ENCODE results near the gene ZNF44.
A peak's percentile ranks its signal among the peaks of the same experiment; 100 is the strongest.
"Not testable (repeated sequence)": the region's sequence is repeated elsewhere in the genome, so short reads cannot be mapped to it uniquely, and the experiment has no call there.

Gene ZNF44

DNA sequence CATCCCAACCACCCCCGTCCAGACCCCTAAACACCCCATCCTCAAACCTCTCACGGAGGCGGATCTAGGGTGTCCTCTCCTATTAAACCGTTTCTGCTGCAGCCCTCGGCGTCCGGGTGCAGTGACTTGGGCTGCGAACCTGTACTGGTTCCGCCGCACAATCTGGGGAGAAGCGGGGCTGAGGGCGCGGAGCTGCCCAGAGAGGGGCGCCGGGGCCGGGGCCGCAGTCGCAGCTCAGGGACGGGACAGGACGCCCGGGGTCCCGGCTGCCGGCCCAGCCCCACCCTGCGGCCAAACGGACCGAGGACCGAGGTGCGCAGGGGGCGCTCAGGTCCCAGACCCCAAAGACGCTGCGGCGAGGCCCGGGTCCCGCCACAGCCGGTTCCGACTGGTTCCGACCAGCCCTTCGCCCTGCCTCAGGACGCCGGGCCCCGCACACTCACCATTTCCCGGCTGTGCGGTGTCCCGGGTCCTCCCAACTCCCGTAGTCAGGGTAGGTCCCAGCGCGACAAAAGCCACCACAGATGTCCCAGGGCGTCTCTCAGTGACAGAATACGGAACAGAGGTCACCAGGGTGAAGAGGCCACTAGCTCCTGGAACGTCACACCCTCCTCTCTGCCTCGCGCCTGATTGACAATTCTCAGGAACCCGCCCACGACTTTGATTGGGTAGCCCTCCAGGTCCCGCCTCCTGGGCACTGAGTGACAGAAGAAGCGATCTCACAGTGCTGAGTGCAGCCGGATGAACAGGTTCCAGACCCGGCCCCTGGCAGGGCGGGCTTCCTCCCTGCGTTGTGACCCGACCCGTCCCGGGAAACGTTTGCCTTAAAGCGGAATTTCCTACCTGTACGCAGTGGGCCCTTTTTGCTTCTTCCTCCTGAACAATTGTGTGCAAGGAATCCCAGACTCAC, at the start of gene ZNF44:
ZNF44 (minus strand) TSS at position 635 of the 910 bp plus-strand sequence; CDS start at position 446, 189 bp downstream.
- Mint-ChIP-seq H3K27ac (peak within 1 kb of the TSS; percentile 95), H3K27me3 (no peaks in the 10 kb centered on the region), H3K4me3 (peak within 1 kb of the TSS; percentile 98), H3K4me1 (peaks cover 47% of the 10 kb centered on the region), H3K9me3 (no peaks in the 10 kb centered on the region), H3K36me3 (ENCODE audit: low read depth) (peaks cover 11% of the 10 kb centered on the region)
- peak; percentile 95 for DNase-seq
- peak; percentile 99 for ATAC-seq

DNA sequence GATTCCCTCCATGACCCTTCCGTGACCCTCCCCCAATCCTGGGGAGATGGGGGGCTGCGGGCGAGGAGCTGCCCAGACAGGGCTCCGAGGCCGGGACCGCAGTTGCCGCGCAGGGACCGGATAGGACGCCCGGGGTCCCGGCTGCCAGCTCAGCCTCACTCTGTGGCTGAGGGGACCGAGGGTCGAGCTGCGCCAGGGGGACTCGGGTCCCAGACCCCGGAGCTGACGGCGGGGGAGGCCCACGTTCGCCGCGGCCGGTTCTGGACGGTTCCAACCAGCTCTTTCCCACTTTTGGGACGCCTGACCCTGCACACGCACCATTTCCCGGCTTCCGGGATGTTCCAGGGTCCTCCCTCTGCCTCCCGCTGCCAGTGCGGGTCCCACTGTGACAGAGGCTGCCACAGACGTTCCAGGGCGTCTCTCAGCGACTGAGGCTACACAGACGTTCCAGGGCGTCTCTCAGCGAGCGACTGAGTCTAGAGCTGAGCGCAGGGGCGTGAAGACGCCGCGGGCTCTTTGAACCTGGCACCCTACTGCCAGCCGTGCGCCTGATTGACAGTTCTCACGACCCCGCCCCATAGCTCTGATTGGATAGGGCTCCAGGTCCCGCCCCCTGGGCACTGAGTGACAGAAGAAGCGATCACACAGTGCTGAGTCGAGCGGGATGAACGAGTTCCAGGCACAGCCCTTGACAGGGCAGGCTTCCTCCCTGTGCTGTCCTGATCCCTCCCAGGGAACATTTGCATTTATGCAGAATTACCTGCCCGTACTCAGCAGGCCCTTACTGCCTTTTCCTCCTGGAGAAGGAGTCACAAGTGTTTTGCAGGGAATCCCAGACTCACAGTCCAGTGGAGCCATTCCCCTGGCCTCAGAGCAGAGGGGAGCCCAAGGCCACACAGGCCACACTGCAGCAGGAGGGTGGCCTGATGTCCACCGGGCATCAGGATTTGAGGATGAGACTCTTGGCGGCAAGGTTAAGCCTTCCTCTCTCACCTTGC, 38.8 kb upstream of the ZNF44 start, which contains the start of gene ZNF563:
ZNF563 (minus strand) TSS at position 472 of the 998 bp plus-strand sequence; CDS start at position 321, 151 bp downstream.
- Mint-ChIP-seq H3K27me3 (no peaks in the 10 kb centered on the region), H3K9me3 (no peaks in the 10 kb centered on the region), H3K36me3 (ENCODE audit: low read depth) (no peaks in the 10 kb centered on the region), H3K4me3 (peak within 1 kb of the TSS; percentile 93), H3K27ac (peak within 1 kb of the TSS; percentile 96), H3K4me1 (peaks cover 38% of the 10 kb centered on the region)
- peak; percentile 97 for DNase-seq
- ATAC-seq = peak; percentile 93

GRCh38 chr19:12331211-12331941, 36.7 kb upstream of the ZNF44 start:
- ATAC-seq = peak; percentile 85
- peak; percentile 86 for DNase-seq
- H3K36me3 Mint-ChIP-seq (ENCODE audit: low read depth) = peaks cover 12% of the 10 kb centered on the region
- peak overlapping the region; percentile 89 for H3K27ac Mint-ChIP-seq
- H3K9me3 Mint-ChIP-seq = no peaks in the 10 kb centered on the region
- no peaks in the 10 kb centered on the region for H3K27me3 Mint-ChIP-seq
- H3K4me3 Mint-ChIP-seq = peak overlapping the region; percentile 93
- peaks cover 44% of the 10 kb centered on the region for H3K4me1 Mint-ChIP-seq

GRCh38 chr19:12330340-12330739, 35.7 kb upstream of the ZNF44 start:
- Mint-ChIP-seq H3K36me3 (ENCODE audit: low read depth) (peaks cover 19% of the 10 kb centered on the region), H3K9me3 (no peaks in the 10 kb centered on the region), H3K4me1 (peaks cover 54% of the 10 kb centered on the region), H3K4me3 (peak overlapping the region; percentile 93), H3K27me3 (no peaks in the 10 kb centered on the region), H3K27ac (peak overlapping the region; percentile 32)
- ATAC-seq (no peak), DNase-seq (no peak)

GRCh38 chr19:12325690-12326089, 31.0 kb upstream of the ZNF44 start:
- Mint-ChIP-seq H3K36me3 (ENCODE audit: low read depth) (peaks cover 50% of the 10 kb centered on the region), H3K27me3 (no peaks in the 10 kb centered on the region), H3K4me1 (peaks cover 32% of the 10 kb centered on the region), H3K9me3 (peaks cover 15% of the 10 kb centered on the region), H3K27ac (no peak overlapping the region), H3K4me3 (no peak overlapping the region)
- no peak for ATAC-seq
- DNase-seq = no peak

- H3K36me3 Mint-ChIP-seq (ENCODE audit: low read depth) = peaks cover 63% of the 10 kb centered on the region
- DNase-seq = no peak
- peaks cover 43% of the 10 kb centered on the region for H3K9me3 Mint-ChIP-seq
- no peak overlapping the region for H3K4me3 Mint-ChIP-seq
- no peaks in the 10 kb centered on the region for H3K4me1 Mint-ChIP-seq
- peak overlapping the region; percentile 10 for H3K27ac Mint-ChIP-seq
- no peaks in the 10 kb centered on the region for H3K27me3 Mint-ChIP-seq
- ATAC-seq = no peak
Measured at GRCh38 chr19:12318782-12319413, 24.2 kb upstream of the ZNF44 start.

- Mint-ChIP-seq H3K9me3 (peaks cover 27% of the 10 kb centered on the region), H3K4me1 (no peaks in the 10 kb centered on the region), H3K27me3 (no peaks in the 10 kb centered on the region), H3K36me3 (ENCODE audit: low read depth) (peaks cover 36% of the 10 kb centered on the region), H3K4me3 (no peak overlapping the region), H3K27ac (no peak overlapping the region)
- ATAC-seq = no peak
- no peak for DNase-seq
Measured at GRCh38 chr19:12314553-12314952, 19.9 kb upstream of the ZNF44 start.

DNA sequence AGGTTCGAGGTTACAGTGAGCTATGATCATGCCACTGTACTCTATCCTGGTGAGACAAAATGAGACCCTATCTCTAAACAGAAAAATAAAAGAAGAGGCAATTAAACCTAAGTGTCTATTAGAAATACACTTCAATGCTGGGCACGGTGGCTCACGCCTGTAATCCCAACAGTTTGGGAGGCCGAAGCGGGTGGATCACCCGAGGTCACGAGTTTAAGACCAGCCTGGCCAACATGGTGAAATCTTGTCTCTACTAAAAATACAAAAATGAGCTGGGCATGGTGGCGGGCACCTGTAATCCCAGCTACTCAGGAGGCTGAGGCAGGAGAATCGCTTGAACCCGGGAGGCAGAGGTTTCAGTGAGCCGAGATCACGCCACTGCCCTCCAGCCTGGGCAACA, 14.2 kb upstream of the ZNF44 start:
- not testable (repeated sequence) for H3K27ac Mint-ChIP-seq; ATAC-seq; H3K4me3 Mint-ChIP-seq; H3K9me3 Mint-ChIP-seq; H3K27me3 Mint-ChIP-seq; DNase-seq; H3K36me3 Mint-ChIP-seq (ENCODE audit: low read depth); H3K4me1 Mint-ChIP-seq

DNA sequence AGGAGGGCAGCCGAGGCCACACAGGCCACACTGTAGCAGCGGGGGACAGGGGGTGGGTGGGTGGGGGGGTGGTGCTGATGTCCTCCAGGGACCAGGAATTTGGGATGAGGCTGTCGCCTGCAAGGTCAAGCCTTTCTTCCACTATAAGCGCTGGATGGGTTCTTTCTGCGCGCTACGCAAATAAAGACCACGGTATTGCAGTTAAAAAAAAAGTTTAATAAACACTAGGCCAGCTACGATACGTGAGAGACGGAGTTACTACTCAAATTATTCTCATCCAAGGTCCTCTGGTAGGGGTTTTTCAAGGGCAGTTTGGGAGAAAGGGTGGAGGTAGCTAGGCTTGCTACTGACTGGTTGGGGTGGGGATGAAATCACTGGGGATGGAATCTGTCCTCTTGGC, 508 bp upstream of the ZNF44 start:
- no peaks in the 10 kb centered on the region for H3K27me3 Mint-ChIP-seq
- H3K9me3 Mint-ChIP-seq = no peaks in the 10 kb centered on the region
- peaks cover 41% of the 10 kb centered on the region for H3K4me1 Mint-ChIP-seq
- H3K36me3 Mint-ChIP-seq (ENCODE audit: low read depth) = peaks cover 11% of the 10 kb centered on the region
- no peak for DNase-seq
- ATAC-seq = no peak
- peak overlapping the region; percentile 92 for H3K27ac Mint-ChIP-seq
- H3K4me3 Mint-ChIP-seq = peak overlapping the region; percentile 98

DNA sequence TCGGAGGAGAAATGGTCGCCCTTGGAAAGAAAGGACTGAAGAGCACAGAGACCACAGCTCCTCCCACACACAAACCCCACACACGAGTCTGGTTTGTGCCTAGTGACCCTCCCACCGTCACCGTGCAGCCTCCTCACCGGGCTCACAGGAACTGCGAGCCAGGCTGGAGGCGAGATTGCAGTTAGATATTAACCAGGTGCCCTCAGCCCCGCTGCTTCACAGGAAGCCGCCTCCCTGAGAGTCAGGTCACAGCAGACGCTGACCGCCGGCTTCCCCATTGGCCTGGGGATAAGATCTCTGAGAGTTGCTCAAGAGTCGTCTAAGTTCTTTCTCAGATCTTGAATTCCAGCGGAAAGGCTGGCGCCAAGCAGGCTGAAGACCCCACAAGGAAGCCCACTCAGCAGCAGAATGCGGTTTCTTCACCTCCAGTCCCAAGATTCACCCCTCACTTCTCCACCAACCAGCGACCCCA, 870 bp downstream of the ZNF44 start:
- Mint-ChIP-seq H3K27ac (peak overlapping the region; percentile 95), H3K4me3 (peak overlapping the region; percentile 98), H3K36me3 (ENCODE audit: low read depth) (peaks cover 11% of the 10 kb centered on the region), H3K9me3 (no peaks in the 10 kb centered on the region), H3K4me1 (peaks cover 54% of the 10 kb centered on the region), H3K27me3 (no peaks in the 10 kb centered on the region)
- ATAC-seq (peak; percentile 17), DNase-seq (peak; percentile 65)

- Mint-ChIP-seq H3K9me3 (no peaks in the 10 kb centered on the region), H3K4me3 (peak overlapping the region; percentile 30), H3K27ac (peak overlapping the region; percentile 89), H3K36me3 (ENCODE audit: low read depth) (peaks cover 23% of the 10 kb centered on the region), H3K27me3 (no peaks in the 10 kb centered on the region), H3K4me1 (peaks cover 56% of the 10 kb centered on the region)
- ATAC-seq (no peak), DNase-seq (no peak)
Measured at GRCh38 chr19:12289790-12290065, 5.0 kb downstream of the ZNF44 start.

DNA sequence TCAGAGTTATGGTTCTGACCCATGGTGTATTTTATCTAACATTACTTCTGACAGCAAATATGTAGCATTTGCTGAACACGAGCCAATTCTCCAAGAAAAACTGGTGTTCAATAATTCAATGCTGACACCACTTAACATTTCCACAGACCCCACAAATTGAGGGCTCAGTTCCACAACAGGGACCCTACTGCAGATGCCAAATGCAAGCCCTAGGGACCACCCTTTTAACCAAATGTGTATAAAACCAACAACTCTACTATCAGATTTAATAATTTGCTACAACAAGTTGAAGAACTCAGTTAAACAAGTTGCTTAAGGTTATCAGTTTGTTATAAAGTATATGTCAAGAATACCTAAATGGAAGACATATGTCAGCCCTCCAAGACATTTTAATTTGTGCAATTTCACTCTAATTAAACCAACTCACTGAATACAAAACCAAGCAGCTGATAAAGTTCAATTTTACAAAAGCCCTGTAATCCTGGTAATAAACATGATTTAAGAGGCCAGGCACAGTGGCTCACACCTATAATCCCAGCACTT, 6.7 kb downstream of the ZNF44 start:
- Mint-ChIP-seq H3K36me3 (ENCODE audit: low read depth) (peaks cover 23% of the 10 kb centered on the region), H3K9me3 (no peaks in the 10 kb centered on the region), H3K27ac (no peak overlapping the region), H3K27me3 (no peaks in the 10 kb centered on the region), H3K4me1 (peaks cover 44% of the 10 kb centered on the region), H3K4me3 (no peak overlapping the region)
- DNase-seq = no peak
- no peak for ATAC-seq

- H3K27ac Mint-ChIP-seq = no peak overlapping the region
- H3K4me1 Mint-ChIP-seq = peaks cover 31% of the 10 kb centered on the region
- no peak overlapping the region for H3K4me3 Mint-ChIP-seq
- H3K27me3 Mint-ChIP-seq = no peaks in the 10 kb centered on the region
- H3K9me3 Mint-ChIP-seq = no peaks in the 10 kb centered on the region
- DNase-seq (no peak), ATAC-seq (no peak)
- H3K36me3 Mint-ChIP-seq (ENCODE audit: low read depth) = peaks cover 28% of the 10 kb centered on the region
Measured at GRCh38 chr19:12284631-12285030, 10.1 kb downstream of the ZNF44 start.

All from activated naive CD8-positive, alpha-beta T cell treated with anti-CD3 and anti-CD28 coated beads, Interleukin-2, amount 50 U/mL, for 24 hours (primary cell).